Measurements from ENCODE around the gene SART1. TPM values are rescaled to one million over a fixed set of nuclear protein-coding genes. Genes with fewer than 3 reads are reported as not detected.

SART1 gene
- total RNA-seq, 1 donor from 2014 or later, result 64.7 TPM

GRCh38 chr11:65919573-65920371 lies 41.8 kb upstream of the SART1 start:
- H3K4me3 Mint-ChIP-seq, result peak overlapping the region; percentile 88
- no peak overlapping the region for H3K27ac Mint-ChIP-seq (ENCODE audit: unreplicated experiment)
- peaks cover 25% of the 10 kb centered on the region for H3K4me1 Mint-ChIP-seq
- H3K36me3 Mint-ChIP-seq (ENCODE audit: low read depth), result peaks cover 4% of the 10 kb centered on the region
- H3K27me3 Mint-ChIP-seq (ENCODE audit: low read depth), result no peaks in the 10 kb centered on the region
- no peak for DNase-seq (ENCODE audit: low read depth, low spot score)
- H3K9me3 Mint-ChIP-seq, result no peaks in the 10 kb centered on the region
- TF ChIP-seq, protein P1, sequence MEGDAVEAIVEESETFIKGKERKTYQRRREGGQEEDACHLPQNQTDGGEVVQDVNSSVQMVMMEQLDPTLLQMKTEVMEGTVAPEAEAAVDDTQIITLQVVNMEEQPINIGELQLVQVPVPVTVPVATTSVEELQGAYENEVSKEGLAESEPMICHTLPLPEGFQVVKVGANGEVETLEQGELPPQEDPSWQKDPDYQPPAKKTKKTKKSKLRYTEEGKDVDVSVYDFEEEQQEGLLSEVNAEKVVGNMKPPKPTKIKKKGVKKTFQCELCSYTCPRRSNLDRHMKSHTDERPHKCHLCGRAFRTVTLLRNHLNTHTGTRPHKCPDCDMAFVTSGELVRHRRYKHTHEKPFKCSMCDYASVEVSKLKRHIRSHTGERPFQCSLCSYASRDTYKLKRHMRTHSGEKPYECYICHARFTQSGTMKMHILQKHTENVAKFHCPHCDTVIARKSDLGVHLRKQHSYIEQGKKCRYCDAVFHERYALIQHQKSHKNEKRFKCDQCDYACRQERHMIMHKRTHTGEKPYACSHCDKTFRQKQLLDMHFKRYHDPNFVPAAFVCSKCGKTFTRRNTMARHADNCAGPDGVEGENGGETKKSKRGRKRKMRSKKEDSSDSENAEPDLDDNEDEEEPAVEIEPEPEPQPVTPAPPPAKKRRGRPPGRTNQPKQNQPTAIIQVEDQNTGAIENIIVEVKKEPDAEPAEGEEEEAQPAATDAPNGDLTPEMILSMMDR (conservative IDR thresholded peaks at IDR 0.05), result no peak

GRCh38 chr11:65920372-65920802 lies 41.1 kb upstream of the SART1 start:
- DNase-seq (ENCODE audit: low read depth, low spot score), result no peak
- peaks cover 20% of the 10 kb centered on the region for H3K4me1 Mint-ChIP-seq
- H3K27ac Mint-ChIP-seq (ENCODE audit: unreplicated experiment), result no peak overlapping the region
- no peaks in the 10 kb centered on the region for H3K9me3 Mint-ChIP-seq
- peaks cover 4% of the 10 kb centered on the region for H3K36me3 Mint-ChIP-seq (ENCODE audit: low read depth)
- H3K4me3 Mint-ChIP-seq, result peak overlapping the region; percentile 88
- TF ChIP-seq, protein P1 (conservative IDR thresholded peaks at IDR 0.05), result no peak
- H3K27me3 Mint-ChIP-seq (ENCODE audit: low read depth), result no peaks in the 10 kb centered on the region

GRCh38 chr11:65921033-65921555 lies 40.4 kb upstream of the SART1 start:
- Mint-ChIP-seq H3K9me3 (no peaks in the 10 kb centered on the region), H3K27ac (ENCODE audit: unreplicated experiment) (no peak overlapping the region), H3K27me3 (ENCODE audit: low read depth) (no peaks in the 10 kb centered on the region), H3K4me1 (peaks cover 20% of the 10 kb centered on the region), H3K36me3 (ENCODE audit: low read depth) (peaks cover 4% of the 10 kb centered on the region), H3K4me3 (peak overlapping the region; percentile 88)
- TF ChIP-seq, protein P1 (conservative IDR thresholded peaks at IDR 0.05), result no peak
- no peak for DNase-seq (ENCODE audit: low read depth, low spot score)

- peaks cover 4% of the 10 kb centered on the region for H3K36me3 Mint-ChIP-seq (ENCODE audit: low read depth)
- H3K9me3 Mint-ChIP-seq, result no peaks in the 10 kb centered on the region
- no peaks in the 10 kb centered on the region for H3K27me3 Mint-ChIP-seq (ENCODE audit: low read depth)
- peak overlapping the region; percentile 65 for H3K4me3 Mint-ChIP-seq
- TF ChIP-seq, protein P1 (conservative IDR thresholded peaks at IDR 0.05), result no peak
- DNase-seq (ENCODE audit: low read depth, low spot score), result no peak
- H3K4me1 Mint-ChIP-seq, result peaks cover 12% of the 10 kb centered on the region
- no peak overlapping the region for H3K27ac Mint-ChIP-seq (ENCODE audit: unreplicated experiment)
These were observed 39.7 kb upstream of the SART1 start for GRCh38 chr11:65921876-65922275.

- TF ChIP-seq, protein P1 (conservative IDR thresholded peaks at IDR 0.05), result no peak
- Mint-ChIP-seq H3K9me3 (no peaks in the 10 kb centered on the region), H3K4me3 (peak overlapping the region; percentile 65), H3K27ac (ENCODE audit: unreplicated experiment) (no peak overlapping the region), H3K27me3 (ENCODE audit: low read depth) (no peaks in the 10 kb centered on the region), H3K4me1 (peaks cover 8% of the 10 kb centered on the region), H3K36me3 (ENCODE audit: low read depth) (peaks cover 4% of the 10 kb centered on the region)
- DNase-seq (ENCODE audit: low read depth, low spot score), result no peak
These were observed 39.0 kb upstream of the SART1 start for GRCh38 chr11:65922565-65922964.

All from neural crest cell (in vitro differentiated cells).